Fibroblast of skin of left biceps (primary cell): ENCODE measurements around the gene ANKLE1.
A peak's percentile ranks its signal among the peaks of the same experiment; 100 is the strongest.
"Not testable (repeated sequence)": the region's sequence is repeated elsewhere in the genome, so short reads cannot be mapped to it uniquely, and the experiment has no call there.

ENCODE experiments used
- DNase-seq, 2 experiments: peaks; one replicate each; pipeline ENCODE4 v3.0.0-alpha.2; 2013; ENCODE audit warnings: low read depth in 2 of 2

ANKLE1 gene

DNA sequence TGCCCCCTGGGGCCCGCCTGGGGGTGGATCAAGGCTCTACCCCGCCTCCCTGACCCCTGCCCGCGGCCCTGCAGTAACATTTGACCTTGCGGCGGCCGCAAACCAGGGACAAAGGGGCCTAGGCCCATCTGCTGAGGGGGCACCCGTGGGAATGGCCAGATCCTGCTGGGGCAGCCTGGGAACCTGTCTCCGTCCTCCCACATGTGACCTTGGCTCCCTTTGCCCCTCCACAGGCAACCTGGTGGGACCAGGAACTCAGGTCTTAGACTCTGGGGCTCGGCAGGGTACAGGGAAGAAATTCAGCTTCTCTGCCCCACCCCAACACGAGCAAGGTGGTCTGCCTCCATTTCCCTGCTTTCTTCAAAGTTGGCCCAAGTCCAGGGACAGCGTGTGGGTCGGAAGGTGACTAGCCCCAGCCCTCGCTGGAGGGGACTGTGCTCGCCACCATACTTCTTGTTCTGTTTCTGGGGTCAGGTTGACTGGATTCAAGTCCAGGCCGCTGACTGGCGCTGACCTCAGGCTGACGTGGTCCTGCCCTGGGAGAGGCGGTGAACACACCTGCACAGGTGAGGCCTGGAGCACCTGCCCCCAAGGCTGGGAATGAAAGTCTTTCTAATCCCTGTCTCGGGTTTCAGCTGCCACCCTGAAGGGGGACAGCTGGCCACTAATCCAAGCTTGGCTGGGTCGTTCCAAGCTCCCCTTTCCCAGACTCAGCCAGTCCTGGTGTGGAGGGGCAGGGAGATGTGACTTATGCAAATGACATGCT, 33.5 kb upstream of the ANKLE1 start:
- no peak for DNase-seq

DNA sequence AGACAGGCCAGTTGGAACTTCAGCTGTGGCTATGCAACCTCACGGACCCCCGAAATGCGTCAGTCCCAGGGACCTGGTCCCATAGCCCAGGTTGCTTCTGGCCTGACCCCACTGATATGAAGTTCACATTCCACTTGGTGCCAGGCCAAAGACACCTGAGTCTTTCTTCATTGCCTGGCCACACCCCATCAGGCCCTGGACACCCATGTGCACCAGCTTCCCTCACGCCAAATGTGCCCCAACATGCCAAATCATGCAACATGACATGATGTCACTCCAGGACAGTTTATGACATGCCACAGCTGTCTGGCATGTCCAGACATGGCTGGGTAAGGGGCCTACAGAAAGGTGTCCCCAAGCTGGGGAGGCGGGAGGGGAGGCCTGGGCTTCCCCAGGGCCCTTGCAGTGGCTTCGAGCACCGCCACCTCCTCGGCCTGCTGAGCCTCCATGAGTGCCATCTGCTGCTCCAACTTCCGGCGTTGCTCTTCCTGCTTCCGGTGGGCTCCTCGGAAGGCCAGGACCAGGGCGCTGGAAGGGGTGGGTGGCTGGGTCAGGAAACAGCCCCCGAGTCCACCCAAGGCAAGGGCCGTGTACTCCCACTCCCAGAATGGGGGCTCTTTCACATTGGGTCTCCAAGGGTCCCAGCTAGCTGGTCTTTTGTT, 31.7 kb upstream of the ANKLE1 start:
- DNase-seq, result no peak

DNA sequence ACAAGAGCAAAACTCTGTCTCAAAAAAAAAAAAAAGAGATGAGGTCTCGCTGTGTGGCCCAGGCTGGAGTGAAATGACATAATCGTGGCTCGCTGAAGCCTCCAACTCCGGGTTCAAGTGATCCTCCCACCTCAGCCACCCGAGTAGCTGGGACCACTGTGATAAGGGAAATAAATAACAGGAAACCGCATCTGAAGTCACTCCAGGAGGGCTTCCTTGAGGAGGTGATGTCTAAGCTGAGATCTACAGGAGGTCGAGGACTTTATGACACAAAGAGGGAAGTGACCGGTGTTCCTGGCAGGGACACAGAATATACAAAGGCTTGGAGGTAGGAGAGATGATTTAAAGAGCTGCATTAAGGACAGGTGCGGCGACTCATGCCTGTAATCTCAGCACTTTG, 27.1 kb upstream of the ANKLE1 start:
- no peak for DNase-seq

DNA sequence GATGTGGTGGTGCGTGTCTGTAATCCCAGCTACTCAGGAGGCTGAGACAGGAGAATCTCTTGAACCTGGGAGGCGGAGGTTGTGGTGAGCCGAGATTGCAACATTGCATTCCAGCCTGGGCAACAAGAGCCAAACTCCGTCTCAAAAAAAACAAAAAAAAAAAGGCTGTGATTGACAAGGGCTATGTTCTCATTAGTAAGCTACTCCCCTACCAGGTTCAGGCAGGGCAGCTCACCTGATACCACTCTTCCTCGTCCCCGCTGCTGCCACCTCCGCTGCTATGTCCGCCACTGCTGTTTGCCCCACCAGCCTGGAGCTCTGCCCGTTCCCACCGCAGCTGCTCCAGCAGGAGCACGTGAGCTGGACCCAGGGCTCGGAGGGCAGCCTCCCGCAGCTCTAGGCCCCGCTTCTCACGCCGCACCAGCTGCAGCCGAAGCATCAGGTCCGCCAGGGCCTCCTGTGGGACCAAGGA, 26.5 kb upstream of the ANKLE1 start:
- no peak for DNase-seq

DNA sequence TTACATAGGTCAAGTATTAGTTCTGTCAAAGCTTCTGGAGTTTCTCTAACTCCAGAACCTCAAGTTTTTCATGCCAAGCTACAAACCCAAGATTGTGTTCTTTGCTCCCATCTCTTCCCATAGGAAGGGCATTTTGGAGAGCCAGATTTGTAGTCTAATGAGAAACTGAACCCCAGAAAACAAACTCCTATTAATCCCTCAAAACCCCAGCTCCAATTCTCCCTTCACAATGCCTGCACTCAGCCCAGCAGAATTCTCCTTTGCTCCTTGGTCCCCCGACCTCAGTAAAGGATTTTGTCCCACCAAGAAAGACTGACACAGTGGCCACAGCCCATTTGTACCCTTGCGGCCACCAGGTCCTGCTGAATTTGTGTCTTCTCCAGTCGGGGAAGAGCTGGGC, 25.6 kb upstream of the ANKLE1 start:
- DNase-seq, result no peak

DNA sequence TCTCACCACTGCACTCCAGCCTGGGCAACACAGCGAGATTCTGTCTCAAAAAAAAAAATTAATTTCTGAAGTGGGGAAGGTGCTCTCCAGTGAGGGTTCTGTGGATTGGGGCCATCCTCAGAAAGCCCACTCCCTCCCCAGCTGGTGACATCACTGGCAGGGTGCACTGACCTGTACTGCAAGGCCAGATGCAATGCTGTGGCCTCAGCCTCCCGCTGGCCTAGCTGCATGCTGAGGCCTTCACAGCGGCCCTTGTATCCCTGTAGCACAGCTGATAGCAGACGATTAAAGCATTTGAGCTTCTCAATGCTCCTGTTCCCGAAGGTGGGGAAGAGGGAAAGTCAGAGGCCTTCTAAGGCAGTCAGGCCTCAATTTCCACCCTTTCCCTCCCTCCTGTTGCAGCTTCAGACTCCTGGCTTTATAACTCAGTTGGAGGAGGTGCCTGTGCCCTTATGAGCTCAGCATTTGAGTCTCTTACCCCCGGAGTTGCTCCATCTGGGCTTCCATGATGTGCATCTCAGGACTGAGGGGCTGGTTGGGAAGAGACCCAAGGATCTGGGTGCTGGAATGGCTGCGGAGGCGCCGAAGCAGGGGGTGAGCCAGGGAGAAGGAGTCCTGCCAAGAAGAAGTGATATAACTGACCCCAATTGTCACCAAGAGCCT, 22.5 kb upstream of the ANKLE1 start:
- DNase-seq, result no peak

DNA sequence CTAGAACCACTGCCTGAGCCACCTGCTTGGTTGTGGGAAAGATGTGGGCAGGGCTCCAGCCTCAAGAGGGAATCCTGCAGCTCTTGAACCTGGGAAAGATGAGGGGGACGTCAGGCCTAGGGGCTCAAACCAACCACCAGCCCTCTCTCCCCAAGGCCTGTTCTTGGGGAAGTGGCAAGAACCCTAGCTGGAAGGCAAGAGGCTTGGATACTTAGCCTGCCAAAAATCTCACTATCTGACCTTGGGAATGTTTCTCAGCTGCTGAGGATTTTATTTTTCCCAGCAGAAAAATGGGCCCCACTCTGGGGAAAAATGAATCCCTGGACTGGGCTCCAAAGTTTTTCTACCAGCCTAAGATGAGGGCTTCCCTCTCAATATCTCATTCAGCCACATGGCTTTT, 21.8 kb upstream of the ANKLE1 start:
- DNase-seq, result no peak

DNA sequence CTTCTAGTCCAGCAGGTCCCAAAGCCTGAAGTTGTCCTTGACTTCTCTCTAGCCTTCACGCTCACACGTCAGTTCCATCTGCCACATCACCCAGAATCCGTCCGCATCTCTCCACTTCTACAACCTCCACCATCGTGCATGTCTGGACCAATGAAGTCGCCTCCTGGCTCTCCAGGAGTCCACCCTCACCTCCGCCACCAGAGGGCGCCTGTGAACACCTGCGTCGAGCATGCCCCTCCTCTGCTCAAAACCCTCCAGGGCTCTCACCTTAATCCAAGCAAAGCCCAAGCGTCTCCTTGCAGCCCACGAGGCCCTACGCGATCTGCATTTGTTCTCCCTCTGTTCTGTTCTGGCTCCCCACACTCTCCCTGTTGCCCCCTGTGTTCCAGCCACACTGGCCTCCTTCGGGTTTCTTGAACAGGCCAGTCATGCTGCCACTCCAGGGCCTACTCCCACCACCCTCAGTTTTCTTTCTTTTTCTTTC, 20.8 kb upstream of the ANKLE1 start:
- peak; percentile 21 to 24 for DNase-seq

DNA sequence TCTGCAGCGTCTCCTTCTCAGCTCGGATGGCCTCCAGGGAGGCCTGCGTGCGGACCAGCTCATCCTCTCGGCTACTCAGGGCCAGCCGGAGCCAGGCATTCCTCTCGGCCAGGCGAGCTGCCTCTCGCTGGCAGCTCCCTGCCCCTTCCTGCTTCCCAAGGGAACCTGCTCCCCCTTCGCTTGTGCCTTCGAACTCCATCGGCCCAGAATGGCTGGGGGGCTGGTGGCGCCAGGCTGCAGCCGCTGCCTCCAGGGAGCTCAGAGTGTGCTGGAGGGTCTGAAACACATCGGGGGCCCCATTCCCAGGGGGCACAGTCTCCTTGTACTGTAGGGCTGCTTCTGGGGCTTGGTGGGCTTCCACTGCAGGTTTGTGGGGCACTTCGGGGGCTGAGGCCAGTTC, 19.1 kb upstream of the ANKLE1 start:
- no peak for DNase-seq

DNA sequence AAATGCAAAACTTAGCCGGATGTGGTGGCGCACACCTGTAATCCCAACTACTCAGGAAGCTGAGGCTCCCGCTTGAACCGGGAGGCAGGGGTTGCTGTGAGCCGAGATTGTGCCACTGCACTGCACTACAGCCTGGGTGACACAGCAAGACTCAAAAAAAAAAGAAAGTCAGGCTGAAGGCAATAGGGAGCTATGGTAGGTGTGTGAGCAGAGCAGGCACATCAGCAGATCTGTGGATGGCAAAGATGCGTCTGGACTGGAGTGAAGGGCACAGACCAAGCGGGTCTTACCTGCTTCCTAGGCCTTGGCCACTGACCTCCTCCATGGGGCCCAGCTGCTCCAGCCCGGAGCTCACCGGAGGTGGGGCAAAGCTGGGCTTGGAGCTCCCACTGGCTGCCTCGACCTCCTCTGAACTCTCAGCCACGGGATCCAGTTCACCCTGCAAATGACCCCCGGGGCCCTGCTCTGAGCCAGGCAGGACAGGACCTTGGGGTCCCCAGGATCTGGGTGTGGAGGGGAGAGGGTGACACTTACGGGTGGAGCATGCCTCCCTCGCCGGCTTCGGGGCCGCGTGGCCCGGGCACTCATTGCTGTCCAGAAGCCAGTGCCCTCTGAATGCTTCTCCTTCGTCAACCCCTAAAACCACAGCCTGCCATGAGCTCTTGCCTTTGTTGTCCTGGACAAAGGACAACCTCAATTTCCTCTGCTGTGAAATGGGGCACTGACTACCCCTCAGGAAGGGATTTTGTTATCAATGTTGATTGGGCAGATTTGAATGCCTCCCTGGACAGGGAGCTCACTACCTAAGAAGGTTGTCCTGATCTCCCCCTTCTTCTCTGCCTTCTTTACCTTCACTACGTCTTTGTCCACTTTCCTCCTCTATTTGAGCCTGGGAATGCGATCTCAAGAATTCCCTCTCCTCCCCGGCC, 17.7 kb upstream of the ANKLE1 start:
- no peak for DNase-seq

DNA sequence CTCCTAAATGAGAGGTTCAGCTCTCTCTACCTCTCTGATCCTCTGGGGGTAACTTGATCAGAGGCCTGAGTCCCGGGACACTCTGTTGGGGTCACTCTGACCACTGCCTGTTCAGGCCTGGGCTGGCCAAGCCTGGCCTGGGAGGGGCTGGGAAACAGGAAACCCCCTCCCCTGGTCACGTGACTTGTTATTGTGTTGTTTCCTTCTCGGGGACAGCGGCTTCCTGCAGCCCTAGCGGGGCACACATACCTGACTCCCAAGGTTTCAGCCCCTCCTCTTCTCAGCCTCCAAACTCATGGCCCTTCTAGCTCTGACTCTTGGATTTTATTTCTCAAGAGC, 17.1 kb upstream of the ANKLE1 start, which contains the start of gene USHBP1:
Gene USHBP1 (minus strand): TSS at position 105 of the 339 bp plus-strand sequence. CDS start 446 bp downstream, outside the sequence.
- DNase-seq, result no peak

DNA sequence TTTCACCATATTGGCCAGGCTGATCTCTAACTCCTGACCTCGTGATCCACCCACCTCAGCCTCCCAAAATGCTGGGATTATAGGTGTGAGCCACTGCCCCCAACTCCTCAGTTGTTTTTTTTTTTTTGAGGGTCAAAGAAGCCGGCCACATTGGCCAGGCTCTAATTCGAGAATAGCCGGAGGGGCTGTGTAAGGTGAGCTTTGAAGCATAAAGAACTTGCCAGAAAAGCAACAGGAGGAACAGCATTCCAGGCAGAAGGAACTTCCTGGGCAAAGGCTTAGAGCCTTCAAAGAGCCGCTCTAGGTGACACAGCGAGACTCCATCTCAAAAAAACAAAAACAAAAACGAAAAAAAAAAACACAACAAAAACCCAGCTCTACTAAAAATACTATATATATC, 15.7 kb upstream of the ANKLE1 start:
- no peak for DNase-seq

DNA sequence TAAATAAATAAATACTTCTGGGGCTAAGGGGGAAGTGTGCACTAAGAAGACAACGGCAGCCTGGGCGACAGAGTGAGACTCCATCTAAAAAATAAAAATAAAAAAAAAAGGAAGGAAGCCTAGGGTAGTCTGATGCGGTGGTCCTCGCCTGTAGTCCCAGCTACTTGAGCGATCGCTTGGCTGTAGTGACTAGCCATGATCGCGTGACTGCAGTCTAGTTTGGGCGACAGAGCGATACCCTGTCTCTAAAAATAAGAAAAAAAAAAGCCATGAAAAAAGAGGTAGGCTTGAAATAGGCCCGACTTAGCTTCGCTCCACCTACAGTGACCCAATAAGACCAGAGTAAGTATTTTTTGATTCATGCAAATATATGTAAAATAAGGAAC, 15.1 kb upstream of the ANKLE1 start:
- DNase-seq, result no peak

DNA sequence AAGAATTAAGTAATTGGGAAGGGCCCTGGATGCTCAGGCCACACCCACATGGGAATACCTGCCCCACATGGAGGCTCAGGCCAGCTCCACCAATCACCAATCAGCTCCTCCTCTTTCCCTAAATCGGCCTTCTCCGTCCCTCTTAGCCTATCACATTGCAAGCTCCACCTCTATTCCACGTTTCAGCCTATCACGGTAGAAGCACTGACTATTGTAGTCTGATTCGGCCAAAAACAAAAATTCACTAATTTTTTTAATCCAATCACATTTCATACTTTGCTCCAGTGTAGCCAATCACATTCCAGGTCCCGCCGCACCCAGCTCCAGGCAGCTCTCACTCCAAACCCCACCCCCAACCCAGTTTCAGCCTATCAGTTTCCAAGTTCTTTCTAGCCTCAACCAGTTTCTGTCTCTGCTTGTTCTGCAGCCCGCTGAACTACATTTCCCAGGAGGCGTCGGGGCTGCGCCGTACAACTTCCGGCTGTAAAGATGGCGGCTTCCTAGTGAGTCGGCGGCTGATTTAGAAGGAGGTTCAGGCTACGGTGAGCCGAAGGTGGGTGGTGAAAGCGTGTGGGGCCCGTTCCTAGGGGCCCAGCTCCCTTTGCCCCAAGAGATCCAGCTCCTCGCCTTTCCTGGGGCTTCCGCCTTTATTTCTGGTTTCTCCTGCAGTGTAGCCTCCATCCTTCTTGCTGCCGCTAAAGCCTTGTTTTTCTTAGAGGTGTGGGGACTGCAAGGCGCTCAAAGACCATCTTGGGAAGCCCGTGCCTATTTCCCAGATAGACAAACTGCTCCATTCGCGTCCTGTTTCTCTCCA, 14.5 kb upstream of the ANKLE1 start, which contains the start of gene BABAM1:
Gene BABAM1 (plus strand): TSS at position 469 of the 814 bp plus-strand sequence. CDS start 1,364 bp downstream, outside the sequence.
- peak; percentile 99 for DNase-seq

DNA sequence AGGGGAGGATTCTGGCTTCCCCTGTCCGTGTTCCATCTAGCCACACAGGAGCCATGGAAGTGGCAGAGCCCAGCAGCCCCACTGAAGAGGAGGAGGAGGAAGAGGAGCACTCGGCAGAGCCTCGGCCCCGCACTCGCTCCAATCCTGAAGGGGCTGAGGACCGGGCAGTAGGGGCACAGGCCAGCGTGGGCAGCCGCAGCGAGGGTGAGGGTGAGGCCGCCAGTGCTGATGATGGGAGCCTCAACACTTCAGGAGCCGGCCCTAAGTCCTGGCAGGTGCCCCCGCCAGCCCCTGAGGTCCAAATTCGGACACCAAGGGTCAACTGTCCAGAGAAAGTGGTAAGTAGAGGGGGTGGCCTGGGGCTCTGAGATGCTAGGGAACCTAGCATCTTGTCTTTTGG, 12.9 kb upstream of the ANKLE1 start:
- DNase-seq, result no peak

DNA sequence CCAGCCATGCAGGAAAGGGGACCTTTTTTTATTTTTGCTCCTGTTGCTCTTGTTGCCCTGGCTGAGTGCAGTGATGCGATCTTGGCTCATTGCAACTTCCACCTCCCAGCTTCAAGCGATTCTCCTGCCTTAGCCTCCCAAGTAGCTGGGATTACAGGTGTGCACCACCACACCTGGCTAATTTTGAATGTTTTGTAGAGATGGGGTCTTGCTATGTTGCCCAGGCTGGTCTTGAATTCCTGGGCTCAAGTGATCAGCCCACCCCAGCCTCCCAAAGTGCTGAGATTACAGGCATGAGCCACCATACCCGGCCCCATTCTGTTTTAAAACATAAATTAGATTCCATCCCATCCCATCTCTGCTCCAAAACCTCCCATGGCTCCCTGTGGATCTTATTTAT, 6.8 kb upstream of the ANKLE1 start:
- not testable (repeated sequence) for DNase-seq

DNA sequence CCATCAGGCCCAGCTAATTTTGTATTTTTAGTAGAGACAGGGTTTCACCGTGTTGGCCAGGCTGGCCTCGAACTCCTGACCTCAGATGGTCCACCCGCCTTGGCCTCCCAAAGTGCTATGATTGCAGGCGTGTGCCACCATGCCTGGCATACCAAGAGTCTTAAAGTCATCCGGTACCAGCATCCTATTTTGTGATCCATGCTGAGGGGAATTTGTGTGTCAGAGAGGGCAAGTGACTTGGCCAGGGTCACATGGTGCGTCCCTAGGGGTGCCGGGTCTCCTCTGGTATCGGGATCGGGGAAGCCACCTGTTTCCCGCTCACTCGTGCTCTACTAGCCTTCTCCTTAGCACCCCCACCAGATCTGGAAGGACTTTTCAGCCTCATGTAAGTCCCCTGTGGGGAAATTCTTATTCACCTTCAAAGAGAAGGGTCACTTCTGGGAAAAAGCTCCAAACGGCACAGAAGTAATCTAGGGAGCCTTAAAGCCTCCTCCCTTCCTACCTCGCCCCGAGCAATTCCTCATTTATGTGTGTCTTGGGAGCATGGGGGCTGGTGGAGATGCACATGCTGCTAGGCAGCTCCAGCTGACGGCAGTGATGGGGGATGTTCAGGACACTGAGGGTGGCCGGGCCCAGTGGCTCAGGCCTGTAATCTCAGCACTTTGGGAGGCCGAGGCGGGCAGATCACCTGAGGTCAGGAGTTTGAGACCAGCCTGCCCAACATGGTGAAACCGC, 6.1 kb upstream of the ANKLE1 start:
- DNase-seq, result no peak

DNA sequence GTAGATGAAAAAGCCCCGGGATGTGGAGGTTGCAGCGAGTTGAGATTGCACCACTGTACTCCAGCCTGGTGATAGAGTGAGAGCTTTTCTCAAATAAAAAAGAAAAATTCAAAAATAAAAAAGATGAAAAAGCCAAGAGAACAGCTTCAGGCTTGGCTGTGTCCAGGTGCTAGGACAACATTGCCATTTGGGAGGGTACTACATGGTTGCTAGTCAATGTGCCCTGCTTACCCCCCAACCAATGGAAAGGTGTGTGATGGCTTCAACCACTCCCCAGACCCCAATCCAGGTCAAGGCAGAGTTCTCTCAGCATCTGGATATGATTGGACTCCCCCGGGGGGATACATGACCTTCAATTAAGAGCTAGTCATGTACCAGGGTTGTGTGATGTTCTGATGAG, 2.3 kb upstream of the ANKLE1 start:
- DNase-seq, result no peak

DNA sequence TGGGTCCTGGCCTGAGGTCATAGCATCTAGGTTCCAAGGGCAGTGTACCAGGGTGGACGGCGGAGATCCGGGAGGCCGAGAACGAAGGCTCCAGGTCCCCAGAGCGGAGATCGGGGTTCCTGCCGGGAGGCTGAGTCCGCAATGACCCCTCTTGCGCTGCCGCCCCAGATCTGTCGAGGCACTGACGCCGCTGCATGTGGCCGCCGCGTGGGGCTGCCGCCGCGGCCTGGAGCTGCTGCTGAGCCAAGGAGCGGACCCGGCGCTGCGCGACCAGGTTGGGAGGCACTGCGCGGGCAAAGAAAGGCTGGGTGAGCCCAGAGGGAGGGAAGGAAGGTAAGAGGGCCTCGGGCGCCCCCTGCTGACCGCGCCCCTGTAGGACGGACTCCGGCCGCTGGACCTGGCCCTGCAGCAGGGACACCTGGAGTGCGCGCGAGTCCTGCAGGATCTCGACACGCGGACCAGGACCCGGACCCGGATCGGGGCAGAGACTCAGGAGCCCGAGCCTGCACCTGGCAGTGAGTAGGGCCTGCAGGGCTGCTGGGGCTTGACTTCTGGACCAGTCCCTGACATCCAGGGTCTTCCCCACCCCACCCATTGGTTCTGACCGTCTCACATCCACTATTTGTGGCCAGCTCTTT, 906 bp downstream of the ANKLE1 start:
- DNase-seq, result peak; percentile 18 to 21
